Neural cell (in vitro differentiated cells): ENCODE measurements around the gene DOK6. TPM values are rescaled to one million over a fixed set of nuclear protein-coding genes. Genes with fewer than 3 reads are reported as not detected.

Experiments
- H2AFZ ChIP-seq: fragments of 200-600, 300-800 bp; sonication (generic), shearing (Covaris generic); 2 replicates; pipeline ENCODE4 v1.6.0; 2014; ENCODE audit warnings: low read depth, mild to moderate bottlenecking, antibody characterized with exemption, low read length, moderate library complexity
- H3F3A ChIP-seq: fragments of 200-600 bp; shearing (Covaris generic); 2 replicates; pipeline ENCODE4 v1.6.1; 2016; ENCODE audit warnings: mild to moderate bottlenecking, moderate library complexity, mixed read lengths, antibody characterized with exemption, low read length; ENCODE audit not compliant: insufficient read depth, poor library complexity, severe bottlenecking
- H3K27ac ChIP-seq: fragments of 200-600, 300-800 bp; sonication (generic), shearing (Covaris generic); 2 replicates; pipeline ENCODE4 v1.5.1; 2014; ENCODE audit warnings: mild to moderate bottlenecking, low read length, moderate library complexity
- H3K27me3 ChIP-seq: fragments of 300-800, 200-600 bp; sonication (generic), shearing (Covaris generic); 2 replicates; pipeline ENCODE4 v1.6.0; 2014; ENCODE audit warnings: mild to moderate bottlenecking, low read depth, low read length, moderate library complexity; ENCODE audit not compliant: insufficient read depth
- H3K36me3 ChIP-seq: fragments of 300-800, 200-600 bp; sonication (generic), shearing (Covaris generic); 2 replicates; pipeline ENCODE4 v1.5.1; 2014; ENCODE audit warnings: mild to moderate bottlenecking, antibody characterized with exemption, low read length, moderate library complexity; ENCODE audit not compliant: insufficient read depth
- H3K4me2 ChIP-seq: fragments of 300-800, 200-600 bp; sonication (generic), shearing (Covaris generic); 2 replicates; pipeline ENCODE4 v1.6.0; 2014; ENCODE audit warnings: mild to moderate bottlenecking, low read length
- H3K4me3 ChIP-seq: fragments of 300-800, 200-600 bp; sonication (generic), shearing (Covaris generic); 2 replicates; pipeline ENCODE4 v1.5.1; 2014; ENCODE audit warnings: mild to moderate bottlenecking, low read length, moderate library complexity
- H3K79me2 ChIP-seq: fragments of 200-600 bp; shearing (Covaris generic); replicated peaks from 2 replicates; pipeline ENCODE4 v1.6.0; 2014; ENCODE audit warnings: mild to moderate bottlenecking, low read length, moderate library complexity; ENCODE audit not compliant: insufficient read depth
- H3K9ac ChIP-seq: fragments of 300-800, 200-600 bp; sonication (generic), shearing (Covaris generic); 2 replicates; pipeline ENCODE4 v1.6.1; 2016; ENCODE audit warnings: mild to moderate bottlenecking, low read length, mixed read lengths
- H3K9me2 ChIP-seq: fragments of 200-600 bp; shearing (Covaris generic); 2 replicates; pipeline ENCODE4 v1.6.1; 2016; ENCODE audit warnings: mild to moderate bottlenecking, low read length, mixed read lengths; ENCODE audit not compliant: insufficient read depth
- H3K9me3 ChIP-seq: fragments of 200-600, 300-800 bp; sonication (generic), shearing (Covaris generic); 2 replicates; pipeline ENCODE4 v1.6.1; 2016; ENCODE audit warnings: mild to moderate bottlenecking, mixed run types, low read length, moderate library complexity, mixed read lengths
- H4K20me1 ChIP-seq: fragments of 200-600 bp; shearing (Covaris generic); 2 replicates; pipeline ENCODE4 v1.6.1; 2016; ENCODE audit warnings: mild to moderate bottlenecking, mixed run types; ENCODE audit not compliant: insufficient read depth
- EP300 ChIP-seq: fragments of 450-650 bp; conservative IDR thresholded peaks from 2 replicates; pipeline ENCODE4 v1.6.1; 2014; ENCODE audit warnings: antibody characterized with exemption, mild to moderate bottlenecking, moderate library complexity; ENCODE audit not compliant: poor library complexity, severe bottlenecking
- EZH2 ChIP-seq: fragments of 200-600, 300-800 bp; shearing (Covaris generic), sonication (generic); IDR thresholded peaks from 2 replicates; pipeline ENCODE4 v1.6.1; 2014; ENCODE audit warnings: antibody characterized with exemption, low read length, borderline replicate concordance, mild to moderate bottlenecking; ENCODE audit not compliant: insufficient read depth, poor library complexity, severe bottlenecking
- MXI1 ChIP-seq: fragments of 450-650 bp; conservative IDR thresholded peaks from 2 replicates; pipeline ENCODE4 v1.6.1; 2014; ENCODE audit warnings: antibody characterized with exemption, mild to moderate bottlenecking; ENCODE audit not compliant: poor library complexity, severe bottlenecking
- POLR2AphosphoS5 ChIP-seq: IDR thresholded peaks from 2 replicates; pipeline ENCODE4 v1.6.1; 2012
- RAD21 ChIP-seq: fragments of 450-650 bp; conservative IDR thresholded peaks from 2 replicates; pipeline ENCODE4 v1.6.1; 2014; ENCODE audit warnings: antibody characterized with exemption, mild to moderate bottlenecking, moderate library complexity
- SMC3 ChIP-seq: fragments of 450-650 bp; conservative IDR thresholded peaks from 2 replicates; pipeline ENCODE4 v1.6.1; 2014; ENCODE audit warnings: antibody characterized with exemption, mild to moderate bottlenecking, moderate library complexity; ENCODE audit not compliant: poor library complexity
- TAF1 ChIP-seq: IDR thresholded peaks from 2 replicates; pipeline ENCODE4 v1.6.1; 2012; ENCODE audit warnings: low read depth
- polyA plus RNA-seq: library from polyadenylated mRNA; depleted of rRNA; stranded (reverse); fragments of >200 nt; gene quantifications from 2 replicates; pipeline ENCODE4 v1.2.3, GENCODE V29; 2014
- TF ChIP-seq, protein P1 (sequence below): fragments of 450-650 bp; IDR thresholded peaks from 2 replicates; pipeline ENCODE4 v1.5.1; 2014; ENCODE audit warnings: antibody characterized with exemption, mild to moderate bottlenecking, moderate library complexity; ENCODE audit not compliant: poor library complexity, severe bottlenecking
- TF ChIP-seq, protein P2 (sequence below): IDR thresholded peaks from 2 replicates; pipeline ENCODE4 v1.6.1; 2012; ENCODE audit warnings: borderline replicate concordance

Gene DOK6
- polyA plus RNA-seq, 1 donor from 2014 or later, result 9.7 TPM

DNA sequence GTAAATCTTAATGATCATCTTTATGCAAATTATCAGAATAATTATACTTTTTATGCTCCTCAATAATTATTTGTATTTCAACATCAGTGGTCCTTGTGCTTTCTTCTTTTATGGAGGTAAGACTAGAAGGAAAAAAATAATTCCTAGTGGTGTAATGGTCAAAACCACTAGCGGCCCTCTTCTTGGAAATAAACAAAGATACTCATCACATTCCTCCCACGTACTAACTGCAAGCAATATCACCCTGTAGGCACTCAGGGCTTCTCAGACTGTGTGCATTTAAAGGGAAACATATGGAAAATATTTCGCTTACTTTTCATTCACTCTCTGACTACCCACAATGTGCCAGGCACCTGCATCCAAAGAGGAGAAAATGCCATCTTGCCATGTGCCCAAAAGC is 263.7 kb downstream of the DOK6 start:
- Histone ChIP-seq H3K36me3 (no peaks in the 10 kb centered on the region), H4K20me1 (no peaks in the 10 kb centered on the region), H3F3A (no peaks in the 10 kb centered on the region), H3K4me3 (no peak overlapping the region), H2AFZ (no peak overlapping the region), H3K4me2 (no peak overlapping the region), H3K27ac (no peak overlapping the region), H3K79me2 (no peaks in the 10 kb centered on the region), H3K9me2 (no peaks in the 10 kb centered on the region), H3K27me3 (no peaks in the 10 kb centered on the region), H3K9me3 (no peaks in the 10 kb centered on the region), H3K9ac (no peak overlapping the region)
- TF ChIP-seq EZH2 (no peak), POLR2AphosphoS5 (no peak), SMC3 (no peak), RAD21 (no peak), TAF1 (no peak), EP300 (no peak), MXI1 (no peak)
- TF ChIP-seq, protein P1, sequence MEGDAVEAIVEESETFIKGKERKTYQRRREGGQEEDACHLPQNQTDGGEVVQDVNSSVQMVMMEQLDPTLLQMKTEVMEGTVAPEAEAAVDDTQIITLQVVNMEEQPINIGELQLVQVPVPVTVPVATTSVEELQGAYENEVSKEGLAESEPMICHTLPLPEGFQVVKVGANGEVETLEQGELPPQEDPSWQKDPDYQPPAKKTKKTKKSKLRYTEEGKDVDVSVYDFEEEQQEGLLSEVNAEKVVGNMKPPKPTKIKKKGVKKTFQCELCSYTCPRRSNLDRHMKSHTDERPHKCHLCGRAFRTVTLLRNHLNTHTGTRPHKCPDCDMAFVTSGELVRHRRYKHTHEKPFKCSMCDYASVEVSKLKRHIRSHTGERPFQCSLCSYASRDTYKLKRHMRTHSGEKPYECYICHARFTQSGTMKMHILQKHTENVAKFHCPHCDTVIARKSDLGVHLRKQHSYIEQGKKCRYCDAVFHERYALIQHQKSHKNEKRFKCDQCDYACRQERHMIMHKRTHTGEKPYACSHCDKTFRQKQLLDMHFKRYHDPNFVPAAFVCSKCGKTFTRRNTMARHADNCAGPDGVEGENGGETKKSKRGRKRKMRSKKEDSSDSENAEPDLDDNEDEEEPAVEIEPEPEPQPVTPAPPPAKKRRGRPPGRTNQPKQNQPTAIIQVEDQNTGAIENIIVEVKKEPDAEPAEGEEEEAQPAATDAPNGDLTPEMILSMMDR, result no peak
- TF ChIP-seq, protein P2, sequence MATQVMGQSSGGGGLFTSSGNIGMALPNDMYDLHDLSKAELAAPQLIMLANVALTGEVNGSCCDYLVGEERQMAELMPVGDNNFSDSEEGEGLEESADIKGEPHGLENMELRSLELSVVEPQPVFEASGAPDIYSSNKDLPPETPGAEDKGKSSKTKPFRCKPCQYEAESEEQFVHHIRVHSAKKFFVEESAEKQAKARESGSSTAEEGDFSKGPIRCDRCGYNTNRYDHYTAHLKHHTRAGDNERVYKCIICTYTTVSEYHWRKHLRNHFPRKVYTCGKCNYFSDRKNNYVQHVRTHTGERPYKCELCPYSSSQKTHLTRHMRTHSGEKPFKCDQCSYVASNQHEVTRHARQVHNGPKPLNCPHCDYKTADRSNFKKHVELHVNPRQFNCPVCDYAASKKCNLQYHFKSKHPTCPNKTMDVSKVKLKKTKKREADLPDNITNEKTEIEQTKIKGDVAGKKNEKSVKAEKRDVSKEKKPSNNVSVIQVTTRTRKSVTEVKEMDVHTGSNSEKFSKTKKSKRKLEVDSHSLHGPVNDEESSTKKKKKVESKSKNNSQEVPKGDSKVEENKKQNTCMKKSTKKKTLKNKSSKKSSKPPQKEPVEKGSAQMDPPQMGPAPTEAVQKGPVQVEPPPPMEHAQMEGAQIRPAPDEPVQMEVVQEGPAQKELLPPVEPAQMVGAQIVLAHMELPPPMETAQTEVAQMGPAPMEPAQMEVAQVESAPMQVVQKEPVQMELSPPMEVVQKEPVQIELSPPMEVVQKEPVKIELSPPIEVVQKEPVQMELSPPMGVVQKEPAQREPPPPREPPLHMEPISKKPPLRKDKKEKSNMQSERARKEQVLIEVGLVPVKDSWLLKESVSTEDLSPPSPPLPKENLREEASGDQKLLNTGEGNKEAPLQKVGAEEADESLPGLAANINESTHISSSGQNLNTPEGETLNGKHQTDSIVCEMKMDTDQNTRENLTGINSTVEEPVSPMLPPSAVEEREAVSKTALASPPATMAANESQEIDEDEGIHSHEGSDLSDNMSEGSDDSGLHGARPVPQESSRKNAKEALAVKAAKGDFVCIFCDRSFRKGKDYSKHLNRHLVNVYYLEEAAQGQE, result no peak

DNA sequence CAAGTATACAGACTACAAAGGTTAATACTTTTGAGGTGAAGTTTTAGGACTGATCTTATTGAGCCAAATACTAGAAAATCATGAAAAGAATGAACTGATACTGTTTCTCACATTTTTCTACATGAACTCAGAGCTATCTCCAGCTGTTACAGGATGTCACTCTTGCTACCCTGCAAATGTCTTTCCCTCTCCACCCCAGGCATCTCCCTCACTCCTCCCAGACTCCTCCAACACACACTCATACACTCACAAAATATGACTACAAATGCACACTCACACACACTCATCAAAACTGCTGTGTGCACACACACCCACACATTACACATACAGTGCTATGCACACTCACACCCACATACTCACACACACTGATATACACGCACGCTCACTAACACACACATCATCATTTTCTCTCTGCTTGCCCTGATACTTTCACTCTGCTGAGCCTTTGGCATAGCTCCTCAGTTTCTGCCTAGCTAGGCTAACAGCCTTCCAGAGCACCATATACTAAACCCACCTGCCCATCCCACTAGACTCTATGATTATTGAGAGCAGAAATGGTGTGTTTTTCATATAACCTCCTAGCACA is 273.7 kb downstream of the DOK6 start:
- Histone ChIP-seq H3K9me3 (no peaks in the 10 kb centered on the region), H3K9ac (no peak overlapping the region), H3K36me3 (no peaks in the 10 kb centered on the region), H3F3A (no peaks in the 10 kb centered on the region), H3K27me3 (no peaks in the 10 kb centered on the region), H3K27ac (no peak overlapping the region), H3K9me2 (no peaks in the 10 kb centered on the region), H4K20me1 (no peaks in the 10 kb centered on the region), H3K4me3 (no peak overlapping the region), H2AFZ (no peak overlapping the region), H3K79me2 (no peaks in the 10 kb centered on the region), H3K4me2 (no peak overlapping the region)
- TF ChIP-seq TAF1, result no peak
- TF ChIP-seq MXI1, result no peak
- TF ChIP-seq, protein P2, result no peak
- TF ChIP-seq POLR2AphosphoS5, result no peak
